HG03378 (cell line): Measurements from ENCODE around the gene WEE1.
A peak's percentile ranks its signal among the peaks of the same experiment; 100 is the strongest.
"Not testable (repeated sequence)": the region's sequence is repeated elsewhere in the genome, so short reads cannot be mapped to it uniquely, and the experiment has no call there.

Source experiments
- ATAC-seq: cut with Tn5 transposase; IDR thresholded peaks from one replicate; pipeline ENCODE4 v1.9.1; 2021; ENCODE audit warnings: mild to moderate bottlenecking, moderate library complexity; ENCODE audit not compliant: unreplicated experiment

The WEE1 gene

DNA sequence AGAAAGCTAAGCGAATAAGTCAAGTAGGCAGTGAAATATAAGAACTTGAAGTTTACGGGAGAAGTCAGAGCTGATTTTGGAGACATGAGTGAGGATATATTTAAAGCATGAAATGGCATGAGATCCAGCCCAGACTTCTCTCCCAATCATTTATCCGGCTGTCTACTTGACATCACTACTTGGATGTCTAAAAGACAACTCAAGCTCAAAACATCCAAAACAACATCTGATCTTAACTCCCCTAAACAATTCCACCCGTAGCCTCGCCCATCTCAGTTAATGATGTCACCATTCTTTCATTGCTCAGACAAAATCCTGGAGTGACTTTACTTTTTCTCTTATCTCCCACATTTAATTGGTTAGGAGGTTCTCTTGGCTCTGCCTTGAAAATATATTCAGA lies 44.5 kb downstream of the WEE1 start:
- ATAC-seq, result no peak

- ATAC-seq, result no peak
Observed at GRCh38 chr11:9619004-9619403, 45.5 kb downstream of the WEE1 start.

GRCh38 chr11:9619971-9620370 lies 46.5 kb downstream of the WEE1 start:
- no peak for ATAC-seq

DNA sequence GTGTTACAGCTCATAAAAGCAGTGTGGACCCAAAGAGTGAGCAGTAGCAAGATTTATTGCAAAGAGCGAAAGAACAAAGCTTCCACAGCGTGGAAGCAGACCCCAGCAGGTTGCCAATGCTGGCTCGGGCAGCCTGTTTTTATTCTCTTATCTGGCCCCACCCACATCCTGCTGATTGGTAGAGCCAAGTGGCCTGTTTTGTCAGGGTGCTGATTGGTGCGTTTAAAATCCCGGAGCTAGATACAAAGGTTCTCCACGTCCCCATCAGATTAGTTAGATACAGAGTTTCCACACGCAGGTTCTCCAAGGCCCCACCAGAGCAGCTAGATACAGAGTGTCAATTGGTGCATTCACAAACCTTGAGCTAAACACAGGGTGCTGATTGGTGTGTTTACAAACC lies 48.9 kb downstream of the WEE1 start:
- ATAC-seq, result not testable (repeated sequence)

DNA sequence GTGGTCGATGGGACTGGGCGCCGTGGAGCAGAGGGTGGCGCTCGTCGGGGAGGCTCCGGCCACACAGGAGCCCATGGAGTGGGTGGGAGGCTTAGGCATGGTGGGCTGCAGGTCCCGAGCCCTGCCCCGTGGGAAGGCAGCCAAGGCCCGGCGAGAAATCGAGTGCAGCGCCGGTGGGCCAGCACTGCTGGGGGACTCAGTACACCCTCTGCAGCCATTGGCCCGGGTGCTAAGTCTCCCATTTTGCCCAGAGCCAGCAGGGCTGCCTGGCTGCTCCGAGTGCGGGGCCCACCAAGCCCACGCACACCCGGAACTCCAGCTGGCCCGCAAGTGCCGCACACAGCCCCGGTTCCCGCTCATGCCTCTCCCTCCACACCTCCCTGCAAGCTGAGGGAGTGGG lies 49.6 kb downstream of the WEE1 start:
- ATAC-seq, result not testable (repeated sequence)

GRCh38 chr11:9624448-9624847 lies 51.0 kb downstream of the WEE1 start:
- ATAC-seq, result no peak

DNA sequence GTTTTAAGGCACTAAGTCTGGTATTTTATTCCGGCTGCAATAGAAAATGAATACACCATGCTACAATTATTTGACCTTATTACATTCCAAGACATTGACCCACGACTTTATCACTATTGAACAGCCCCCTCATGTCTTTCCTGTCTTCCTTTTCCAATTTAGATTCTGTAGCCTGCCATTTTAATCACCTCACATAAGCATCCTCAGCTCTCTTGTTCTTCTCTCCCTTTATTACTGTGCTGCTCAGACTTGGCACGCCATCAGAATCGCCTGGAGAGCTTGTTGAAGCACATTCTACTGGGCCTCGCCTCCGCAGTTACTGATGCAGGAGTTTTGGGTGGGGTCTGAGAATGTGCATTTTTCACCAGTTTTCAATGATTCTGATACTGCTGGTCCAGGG lies 51.7 kb downstream of the WEE1 start:
- no peak for ATAC-seq

- no peak for ATAC-seq
Observed at GRCh38 chr11:9625728-9626127, 52.3 kb downstream of the WEE1 start.

- peak; percentile 57 for ATAC-seq
Observed at GRCh38 chr11:9626496-9627394, 53.3 kb downstream of the WEE1 start.

- no peak for ATAC-seq
Observed at GRCh38 chr11:9629064-9629463, 55.6 kb downstream of the WEE1 start.

DNA sequence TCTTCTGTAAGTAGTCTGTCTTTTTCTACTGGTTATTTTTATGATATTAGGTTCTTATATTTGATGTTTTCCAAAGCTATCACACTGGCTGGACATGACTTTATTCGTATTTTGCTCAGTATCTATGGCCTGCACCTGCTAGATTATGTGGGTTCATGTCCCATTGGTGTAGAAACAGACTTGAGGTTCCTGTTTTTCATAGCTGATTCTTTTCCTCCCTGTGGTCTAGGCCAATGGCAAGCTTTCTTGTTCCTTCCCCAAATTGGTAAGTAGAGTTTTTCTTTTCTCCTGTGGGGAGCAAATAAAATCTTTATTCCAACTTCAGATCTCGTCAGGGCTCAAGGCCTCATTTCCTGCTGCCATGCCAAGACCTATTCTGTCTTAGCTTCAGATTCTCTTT lies 60.2 kb downstream of the WEE1 start:
- ATAC-seq, result no peak

DNA sequence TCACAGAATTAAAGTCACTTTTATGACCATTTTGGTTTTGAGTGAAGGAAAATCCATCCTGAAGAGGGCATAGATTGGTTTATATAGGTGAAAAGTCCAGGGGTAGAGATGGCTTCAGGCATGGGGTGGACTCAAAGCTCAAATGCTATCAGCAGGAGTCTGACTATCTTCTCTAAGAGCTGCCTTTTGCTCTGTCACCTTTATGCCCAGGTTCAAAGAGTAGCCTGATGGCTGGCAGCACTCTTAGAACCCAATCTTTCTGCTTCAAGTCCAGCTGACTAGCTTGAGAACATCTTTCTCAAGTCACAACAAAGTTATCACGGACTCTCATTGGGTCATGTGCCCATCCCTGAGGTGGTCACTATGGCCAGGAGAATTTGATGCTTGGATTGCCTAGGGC lies 63.2 kb downstream of the WEE1 start:
- no peak for ATAC-seq

DNA sequence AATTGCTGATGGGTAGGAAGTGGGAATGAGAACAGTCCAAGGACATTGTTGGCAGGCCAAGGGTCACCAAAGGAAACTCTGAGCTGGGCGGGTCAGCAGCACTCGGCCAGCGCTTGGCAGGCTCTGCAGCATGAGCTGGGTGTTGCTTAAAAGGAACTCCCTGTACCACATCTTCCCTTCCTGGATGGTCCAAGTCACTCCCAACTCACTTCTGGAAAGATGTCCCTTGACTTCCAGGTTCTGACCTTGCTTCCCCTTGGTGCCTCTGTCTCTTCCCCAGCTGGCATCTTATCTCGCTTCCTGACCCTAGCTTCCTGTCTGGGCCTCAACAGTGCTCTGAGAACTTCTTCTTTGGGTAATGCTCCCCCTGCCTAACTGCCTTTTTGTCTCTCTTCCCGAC lies 65.6 kb downstream of the WEE1 start:
- no peak for ATAC-seq
